Epithelial cell of proximal tubule (primary cell): ENCODE data around the gene GOLT1B. TPM values are rescaled to one million over a fixed set of nuclear protein-coding genes. Genes with fewer than 3 reads are reported as not detected.
"Not testable (repeated sequence)": the region's sequence is repeated elsewhere in the genome, so short reads cannot be mapped to it uniquely, and the experiment has no call there.

ENCODE experiments used
- DNase-seq: peaks from one replicate; pipeline ENCODE4 v3.0.0-alpha.2; 2011; ENCODE audit warnings: low read depth
- H3K4me3 ChIP-seq: 2 replicates; pipeline ENCODE4 v1.5.1; 2011; ENCODE audit warnings: low read depth, mild to moderate bottlenecking, low read length
- total RNA-seq: library from RNA; depleted of rRNA; stranded (reverse); fragments of >200 nt; gene quantifications from 2 replicates; pipeline ENCODE4 v1.2.3, GENCODE V29; 2015
- TF ChIP-seq, protein P1 (sequence below): conservative IDR thresholded peaks from 2 replicates; pipeline ENCODE4 v1.5.1; 2012; ENCODE audit warnings: low read depth, mild to moderate bottlenecking, low read length

GOLT1B gene, protein sequence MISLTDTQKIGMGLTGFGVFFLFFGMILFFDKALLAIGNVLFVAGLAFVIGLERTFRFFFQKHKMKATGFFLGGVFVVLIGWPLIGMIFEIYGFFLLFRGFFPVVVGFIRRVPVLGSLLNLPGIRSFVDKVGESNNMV
- 31.1 and 40.0 TPM in 2 replicates for total RNA-seq

DNA sequence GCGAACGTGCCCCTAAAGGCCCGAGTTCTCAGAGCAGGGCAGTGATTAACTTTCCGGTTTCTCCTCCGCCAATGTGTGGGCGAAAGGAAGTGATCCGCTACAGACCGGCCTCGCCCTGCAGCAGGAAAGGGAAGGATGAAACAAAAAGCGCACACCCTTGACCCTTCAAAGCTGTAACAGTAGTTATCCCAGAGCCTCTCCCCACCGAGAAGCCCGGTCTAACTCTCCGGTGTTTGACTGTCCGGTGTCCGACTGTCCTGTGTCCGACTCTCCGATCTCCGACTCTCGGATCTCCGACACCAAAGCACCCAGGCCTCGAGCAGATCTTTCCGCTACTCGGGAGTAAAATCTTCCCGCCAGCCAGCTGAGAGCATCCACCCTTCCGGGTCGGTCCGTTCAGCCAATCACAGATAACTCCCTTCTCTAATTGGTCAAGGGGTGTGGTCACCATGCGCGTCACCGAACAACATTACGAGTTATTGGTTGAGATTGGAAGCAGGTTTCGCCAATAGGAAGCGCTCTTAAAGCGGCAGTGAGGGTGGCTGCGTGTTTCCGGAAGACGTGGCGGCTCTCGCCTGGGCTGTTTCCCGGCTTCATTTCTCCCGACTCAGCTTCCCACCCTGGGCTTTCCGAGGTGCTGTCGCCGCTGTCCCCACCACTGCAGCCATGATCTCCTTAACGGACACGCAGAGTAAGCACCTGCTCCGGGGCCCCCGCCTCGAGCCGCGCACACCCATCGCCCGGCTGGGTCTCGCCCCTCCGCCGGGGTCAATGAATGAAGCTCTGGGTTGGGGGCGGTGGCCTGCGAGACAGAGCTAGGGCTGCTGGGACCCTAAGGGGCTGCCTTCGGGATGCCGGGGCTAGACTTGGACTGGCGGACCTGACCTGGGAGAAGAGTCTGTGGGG lies at the start of gene GOLT1B, which contains the start of gene RECQL:
Gene GOLT1B (plus strand): TSS at position 532 of the 906 bp plus-strand sequence. CDS start 135 bp downstream, at position 667.
Gene RECQL (minus strand): TSS at position 378 of the 906 bp plus-strand sequence. CDS start 2,065 bp downstream, outside the sequence.
- peak; percentile 91 for DNase-seq
- peak within 1 kb of the TSS; percentile 98 for H3K4me3 ChIP-seq
- TF ChIP-seq, protein P1, sequence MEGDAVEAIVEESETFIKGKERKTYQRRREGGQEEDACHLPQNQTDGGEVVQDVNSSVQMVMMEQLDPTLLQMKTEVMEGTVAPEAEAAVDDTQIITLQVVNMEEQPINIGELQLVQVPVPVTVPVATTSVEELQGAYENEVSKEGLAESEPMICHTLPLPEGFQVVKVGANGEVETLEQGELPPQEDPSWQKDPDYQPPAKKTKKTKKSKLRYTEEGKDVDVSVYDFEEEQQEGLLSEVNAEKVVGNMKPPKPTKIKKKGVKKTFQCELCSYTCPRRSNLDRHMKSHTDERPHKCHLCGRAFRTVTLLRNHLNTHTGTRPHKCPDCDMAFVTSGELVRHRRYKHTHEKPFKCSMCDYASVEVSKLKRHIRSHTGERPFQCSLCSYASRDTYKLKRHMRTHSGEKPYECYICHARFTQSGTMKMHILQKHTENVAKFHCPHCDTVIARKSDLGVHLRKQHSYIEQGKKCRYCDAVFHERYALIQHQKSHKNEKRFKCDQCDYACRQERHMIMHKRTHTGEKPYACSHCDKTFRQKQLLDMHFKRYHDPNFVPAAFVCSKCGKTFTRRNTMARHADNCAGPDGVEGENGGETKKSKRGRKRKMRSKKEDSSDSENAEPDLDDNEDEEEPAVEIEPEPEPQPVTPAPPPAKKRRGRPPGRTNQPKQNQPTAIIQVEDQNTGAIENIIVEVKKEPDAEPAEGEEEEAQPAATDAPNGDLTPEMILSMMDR = no peak

DNA sequence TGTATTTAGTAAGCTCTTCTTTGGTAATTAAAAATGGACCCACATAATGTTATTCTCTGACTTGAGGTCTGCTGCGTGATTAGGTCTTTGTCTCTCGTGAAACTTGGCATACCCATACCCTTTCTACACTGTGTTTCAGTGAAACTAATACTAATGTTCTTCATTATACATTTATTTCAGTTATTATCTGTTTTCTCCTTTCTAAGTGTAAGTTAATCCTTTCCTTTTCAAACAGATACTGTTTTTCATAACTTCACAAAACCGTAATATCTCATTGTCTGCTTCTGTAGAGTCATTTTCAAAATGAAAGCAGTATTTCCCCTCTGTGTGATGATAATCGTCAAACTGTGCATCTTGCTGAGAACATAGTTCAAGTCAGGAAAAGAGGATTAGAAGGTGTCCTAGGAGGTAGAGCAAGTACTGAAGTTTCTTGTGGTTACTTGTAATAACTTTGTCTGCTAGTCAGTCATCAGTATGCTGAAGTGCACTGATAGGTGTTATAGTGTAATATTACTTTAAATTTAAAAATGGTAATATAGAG lies 48.2 kb upstream of the GOLT1B start:
- TF ChIP-seq, protein P1 = no peak

DNA sequence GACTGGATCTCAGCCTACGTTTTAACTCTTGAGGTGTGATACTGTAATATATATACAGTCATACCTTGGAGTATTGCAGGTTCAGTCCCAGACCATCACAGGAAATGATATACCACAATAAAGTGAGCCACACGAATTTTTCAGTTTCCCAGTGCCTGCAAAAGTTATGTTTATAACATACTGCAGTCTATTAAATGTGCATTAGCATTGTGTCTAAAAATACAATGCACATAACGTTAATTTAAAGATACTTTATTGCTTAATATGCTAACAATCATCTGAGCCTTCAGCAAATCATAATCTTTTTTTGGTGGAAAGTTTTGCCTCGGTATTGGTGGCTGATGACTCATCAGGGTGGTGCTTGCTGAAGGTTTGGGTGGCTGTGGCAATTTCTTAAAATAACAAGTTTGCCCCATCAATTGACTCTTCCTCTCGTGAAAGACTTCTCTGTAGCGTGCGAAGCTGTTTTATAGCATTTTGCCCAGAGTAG lies 45.3 kb upstream of the GOLT1B start:
- TF ChIP-seq, protein P1 = no peak
- H3K4me3 ChIP-seq = no peak overlapping the region
- no peak for DNase-seq

More for the DNA sequence above, 48.2 kb upstream of the GOLT1B start:
- no peak overlapping the region for H3K4me3 ChIP-seq
- DNase-seq = no peak

DNA sequence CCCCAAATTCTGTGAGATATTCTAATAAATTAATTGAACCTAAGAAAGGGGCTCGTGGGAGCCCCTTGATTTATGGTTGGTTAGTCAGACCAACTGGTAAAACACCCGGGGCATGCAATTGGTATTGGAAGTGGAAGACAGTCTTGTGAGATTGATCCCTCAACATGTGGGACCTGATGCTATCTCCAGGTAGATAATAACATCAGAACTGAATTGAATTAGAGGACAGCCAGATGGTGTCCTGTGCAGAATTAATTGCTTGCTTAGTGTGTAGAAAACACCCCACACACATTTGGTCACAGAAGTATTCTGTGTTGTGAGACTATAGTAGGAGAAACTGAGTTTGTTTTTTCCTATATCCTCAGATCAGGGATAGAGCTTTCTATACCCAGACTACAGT lies 42.1 kb upstream of the GOLT1B start:
- H3K4me3 ChIP-seq = no peak overlapping the region
- TF ChIP-seq, protein P1 = no peak
- DNase-seq = no peak

DNA sequence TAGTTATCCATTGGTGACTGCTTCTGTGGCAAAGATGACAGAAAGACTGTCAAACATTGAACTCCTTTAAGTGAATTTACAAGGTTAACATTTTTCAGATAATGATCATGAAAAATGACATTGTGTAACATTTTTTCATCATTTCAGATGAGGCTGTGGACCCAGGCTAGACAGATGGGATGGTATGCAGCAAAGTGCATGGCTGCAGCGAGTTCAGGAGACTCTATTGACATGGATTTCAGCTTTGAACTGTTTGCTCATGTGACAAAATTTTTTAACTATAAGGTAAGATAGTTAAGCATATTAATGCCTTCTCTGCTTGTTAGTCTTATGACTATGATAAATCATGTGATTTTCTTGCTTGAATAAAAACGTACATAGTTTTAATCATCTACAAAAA lies 34.3 kb upstream of the GOLT1B start:
- H3K4me3 ChIP-seq, DNase-seq: not testable (repeated sequence)

DNA sequence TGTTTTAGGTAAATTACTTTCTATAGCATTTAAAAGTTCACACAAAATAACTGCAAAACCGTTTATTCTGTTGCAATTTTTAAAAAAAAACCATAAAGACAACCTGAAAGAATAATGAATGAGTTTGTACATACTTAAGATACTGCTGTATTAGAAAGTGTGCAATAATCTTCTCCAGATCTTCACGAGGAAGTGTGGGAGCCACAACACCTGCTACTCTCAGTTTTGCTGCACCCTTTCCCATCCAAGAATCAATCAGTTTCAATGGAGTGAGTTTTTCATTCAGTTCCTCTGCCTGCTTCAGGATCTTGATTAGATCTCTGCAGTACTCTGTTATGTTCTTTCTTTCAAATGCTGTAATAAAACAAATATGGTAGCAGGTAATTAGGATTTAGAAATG lies 30.3 kb upstream of the GOLT1B start:
- TF ChIP-seq, protein P1 = no peak
- no peak overlapping the region for H3K4me3 ChIP-seq
- DNase-seq = no peak

DNA sequence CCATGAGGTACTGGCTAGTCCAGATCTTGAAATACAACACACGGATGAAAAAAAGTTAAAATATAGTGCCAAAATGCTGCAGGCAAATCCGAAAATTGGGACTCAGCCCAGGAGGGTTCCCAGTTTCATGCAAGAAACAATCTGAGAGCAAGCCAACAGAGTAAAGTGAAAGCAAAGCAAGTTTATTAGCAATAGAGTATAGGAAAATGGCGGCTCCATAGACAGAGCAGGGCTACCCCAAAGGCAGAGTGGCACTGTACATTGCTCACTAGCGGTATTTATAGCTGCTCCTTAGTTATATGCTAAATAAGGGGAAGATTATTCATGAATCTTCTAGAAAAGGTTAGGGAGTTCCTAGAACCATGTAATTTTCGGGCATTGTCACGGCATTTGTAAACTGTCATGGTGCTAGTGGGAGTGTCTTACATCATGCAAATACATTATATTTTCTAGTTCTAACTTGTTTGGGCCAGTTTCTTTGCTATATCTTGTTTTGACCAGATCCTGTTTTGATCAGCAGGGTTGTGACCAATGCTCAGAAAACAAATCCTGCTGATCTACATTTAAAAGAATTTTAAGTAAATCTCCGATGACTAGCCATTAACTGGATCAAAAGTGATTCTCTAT lies 29.3 kb upstream of the GOLT1B start:
- no peak for DNase-seq
- TF ChIP-seq, protein P1 = no peak

More for the DNA sequence above, 29.3 kb upstream of the GOLT1B start:
- H3K4me3 ChIP-seq = no peak overlapping the region
